ENCODE data around the gene TMEM60.

GRCh38 chr7:77757589-77757988, 40.6 kb downstream of the TMEM60 start:
- TF ChIP-seq MAX (IDR thresholded peaks at IDR 0.05) (no peak), ZBTB7A (IDR thresholded peaks at IDR 0.05; ENCODE audit: low read depth) (no peak), EP300 (IDR thresholded peaks at IDR 0.05; ENCODE audit: borderline replicate concordance) (no peak), TAF1 (IDR thresholded peaks at IDR 0.05; ENCODE audit: low read depth) (no peak), CREB1 (IDR thresholded peaks at IDR 0.05; ENCODE audit: low read depth) (no peak), YY1 (IDR thresholded peaks at IDR 0.05; ENCODE audit: low read depth) (no peak), TEAD4 (IDR thresholded peaks at IDR 0.05) (no peak), TCF12 (IDR thresholded peaks at IDR 0.05; ENCODE audit: low read depth) (no peak), FOXM1 (IDR thresholded peaks at IDR 0.05; ENCODE audit: borderline replicate concordance, low read depth) (no peak), EGR1 (IDR thresholded peaks at IDR 0.05) (no peak), NFIC (IDR thresholded peaks at IDR 0.05) (no peak), REST (IDR thresholded peaks at IDR 0.05; ENCODE audit: low read depth) (no peak), RAD21 (IDR thresholded peaks at IDR 0.05; ENCODE audit: low read depth) (no peak), USF1 (IDR thresholded peaks at IDR 0.05) (no peak)
